HepG2 (cell line): Measurements from ENCODE around the gene BCAR3. TPM values are rescaled to one million over a fixed set of nuclear protein-coding genes. Genes with fewer than 3 reads are reported as not detected.
A peak's percentile ranks its signal among the peaks of the same experiment; 100 is the strongest.

Experiments used
- ATAC-seq: fragments of 200-7000 bp; cut with Tn5 transposase; 3 replicates; pipeline ENCODE4 v1.9.1; 2020; ENCODE audit warnings: mild to moderate bottlenecking, moderate library complexity
- BruUV-seq: library from RNA; stranded (reverse); fragments of 400-500 nt; replicated peaks from 2 replicates; lab custom pipeline; 2021; lab: Mats Ljungman, UMichigan
- CTCF ChIA-PET: fragments of 300-600 bp; formaldehyde crosslinking; extraction: SDS; loops from one replicate; lab custom pipeline; 2021; ENCODE audit warnings: low total read pairs, inconsistent platforms, low intra/inter-chr PET ratio; lab: Yijun Ruan, JAX
- POLR2A ChIA-PET: fragments of 350-600 bp; sonication (Branson Sonifier 250); formaldehyde crosslinking; loops from one replicate; lab custom pipeline; 2020; ENCODE audit warnings: antibody characterized with exemption, inconsistent platforms; lab: Yijun Ruan, JAX
- DNase-seq: peaks from one replicate; pipeline ENCODE4 v3.0.0-alpha.2; 2015; ENCODE audit warnings: low spot score
- FAIRE-seq: peaks from 3 replicates; lab custom pipeline; 2011; peaks lifted over from hg19 to GRCh38; lab: Jason Lieb, UNC
- H2AFZ ChIP-seq: one replicate; pipeline ENCODE4 v1.6.1; 2011; ENCODE audit warnings: low read length, inconsistent platforms
- H3K27ac ChIP-seq: fragments of 300-600 bp; 3 replicates; pipeline ENCODE4 v1.8.0; 2011; ENCODE audit warnings: mixed run types, mild to moderate bottlenecking, mixed read lengths, low read length, inconsistent platforms; ENCODE audit not compliant: insufficient read depth; ENCODE audit errors: extremely low read length
- H3K27me3 ChIP-seq, 2 experiments: fragments of 200-600 bp in 1 of 2; 2 replicates in 1 of 2; 3 replicates in 1 of 2; pipeline versions ENCODE4 v1.6.0 to v1.8.0; 2011; ENCODE audit warnings: low read length in 2 of 2, mild to moderate bottlenecking in 2 of 2, moderate library complexity in 2 of 2, inconsistent platforms in 1 of 2; ENCODE audit not compliant: insufficient read depth in 2 of 2, control insufficient read depth in 1 of 2
- H3K36me3 ChIP-seq, 2 experiments: fragments of 200-600 bp in 1 of 2; replicated peaks in 1 of 2; 2 replicates in 1 of 2; 3 replicates in 1 of 2; pipeline versions ENCODE4 v1.5.1 to v1.8.0; 2011; ENCODE audit warnings: low read length in 2 of 2, inconsistent platforms in 1 of 2; ENCODE audit not compliant: insufficient read depth in 2 of 2, control insufficient read depth in 1 of 2
- H3K4me1 ChIP-seq: 2 replicates; pipeline ENCODE4 v1.5.1; 2012; ENCODE audit warnings: low read length, inconsistent platforms; ENCODE audit not compliant: insufficient read depth
- H3K4me2 ChIP-seq: 2 replicates; pipeline ENCODE4 v1.6.0; 2011; ENCODE audit warnings: low read depth, low read length, inconsistent platforms
- H3K4me3 ChIP-seq, 3 experiments: fragments of 200-600 bp in 1 of 3; sonication (generic), shearing (Covaris generic) in 1 of 3; replicated peaks in 1 of 3; 2 replicates each; pipeline ENCODE4 v1.5.1; 2011 to 2016; ENCODE audit warnings: low read length in 3 of 3, inconsistent platforms in 2 of 3, low read depth in 2 of 3, mild to moderate bottlenecking in 2 of 3, control low read depth in 1 of 3, mixed read lengths in 1 of 3; ENCODE audit not compliant: insufficient read depth in 1 of 3
- H3K79me2 ChIP-seq: one replicate; pipeline ENCODE4 v1.6.1; 2011; ENCODE audit warnings: low read length, inconsistent platforms; ENCODE audit not compliant: insufficient read depth
- H3K9ac ChIP-seq: 2 replicates; pipeline ENCODE4 v1.6.0; 2011; ENCODE audit warnings: mild to moderate bottlenecking, low read depth, low read length, inconsistent platforms; ENCODE audit not compliant: insufficient read depth
- H3K9me3 ChIP-seq: 2 replicates; pipeline ENCODE4 v1.5.1; 2012; ENCODE audit warnings: mild to moderate bottlenecking, low read length
- H4K20me1 ChIP-seq: 2 replicates; pipeline ENCODE4 v1.6.0; 2011; ENCODE audit warnings: inconsistent platforms, mild to moderate bottlenecking, low read length, moderate library complexity; ENCODE audit not compliant: insufficient read depth
- ATF7-NPFF ChIP-seq: sonication (generic); formaldehyde crosslinking; IDR thresholded peaks from 2 replicates; pipeline ENCODE4 v1.8.1; 2023; ENCODE audit warnings: mild to moderate bottlenecking, low read depth, missing genetic modification reagents, moderate library complexity
- FOXP4 ChIP-seq: sonication (generic); formaldehyde crosslinking; IDR thresholded peaks from 2 replicates; pipeline ENCODE4 v1.4.0; 2020; ENCODE audit warnings: missing genetic modification reagents
- HINFP ChIP-seq: sonication (generic); formaldehyde crosslinking; IDR thresholded peaks from 2 replicates; pipeline ENCODE4 v1.4.0; 2020; ENCODE audit warnings: low read depth, mild to moderate bottlenecking, missing genetic modification reagents
- MAZ ChIP-seq, 2 experiments: sonication (generic) in 1 of 2; formaldehyde crosslinking in 1 of 2; IDR thresholded peaks; 2 replicates each; pipeline versions ENCODE4 v1.5.0 to v1.6.1; 2012 to 2020; ENCODE audit warnings: low read depth in 2 of 2, mild to moderate bottlenecking in 2 of 2, borderline replicate concordance in 1 of 2, improper control_type of control experiment in 1 of 2, low read length in 1 of 2, missing genetic modification reagents in 1 of 2, moderate library complexity in 1 of 2
- MZF1 ChIP-seq: sonication (generic); formaldehyde crosslinking; IDR thresholded peaks from 2 replicates; pipeline ENCODE4 v1.8.1; 2023; ENCODE audit warnings: mild to moderate bottlenecking, missing genetic modification reagents, borderline replicate concordance
- NAIF1 ChIP-seq: sonication (generic); formaldehyde crosslinking; IDR thresholded peaks from 2 replicates; pipeline ENCODE4 v1.5.0; 2020; ENCODE audit warnings: mild to moderate bottlenecking, missing genetic modification reagents, borderline replicate concordance
- NRL ChIP-seq: sonication (generic); formaldehyde crosslinking; IDR thresholded peaks from 2 replicates; pipeline ENCODE4 v1.5.0; 2020; ENCODE audit warnings: missing genetic modification reagents, mild to moderate bottlenecking, moderate library complexity, borderline replicate concordance
- POGZ ChIP-seq: sonication (generic); formaldehyde crosslinking; IDR thresholded peaks from 2 replicates; pipeline ENCODE4 v1.4.0; 2020; ENCODE audit warnings: mild to moderate bottlenecking, missing genetic modification reagents
- RAD21 ChIP-seq: fragments of 450-650 bp; formaldehyde crosslinking; IDR thresholded peaks from 2 replicates; pipeline ENCODE4 v1.5.0; 2020; ENCODE audit warnings: mild to moderate bottlenecking
- REXO4 ChIP-seq: sonication (generic); formaldehyde crosslinking; IDR thresholded peaks from 2 replicates; pipeline ENCODE4 v1.8.0; 2022; ENCODE audit warnings: missing genetic modification reagents, mild to moderate bottlenecking, borderline replicate concordance
- ZNF234 ChIP-seq: sonication (generic); formaldehyde crosslinking; conservative IDR thresholded peaks from 2 replicates; pipeline ENCODE4 v1.5.1; 2020; ENCODE audit warnings: mild to moderate bottlenecking, missing genetic modification reagents
- ZNF275 ChIP-seq: sonication (generic); formaldehyde crosslinking; IDR thresholded peaks from 2 replicates; pipeline ENCODE4 v1.8.0; 2022; ENCODE audit warnings: missing genetic modification reagents, mild to moderate bottlenecking, inconsistent platforms, borderline replicate concordance
- ZNF547 ChIP-seq: sonication (generic); formaldehyde crosslinking; IDR thresholded peaks from 2 replicates; pipeline ENCODE4 v1.5.1; 2020; ENCODE audit warnings: mild to moderate bottlenecking, missing genetic modification reagents
- ZNF761 ChIP-seq: sonication (generic); formaldehyde crosslinking; conservative IDR thresholded peaks from 2 replicates; pipeline ENCODE4 v1.4.0; 2020; ENCODE audit warnings: mild to moderate bottlenecking, missing genetic modification reagents
- in situ Hi-C: cut with HindIII; loops from 2 replicates; pipeline ENCODE4 v1.10.0; 2017; ENCODE audit warnings: low pct_unique_long_range_greater_than_20kb; ENCODE audit not compliant: extremely low pct_ligation_motif_present
- intact Hi-C: fragments of 100-400 bp; cut with micrococcal nuclease; formaldehyde crosslinking; loops from one replicate; pipeline ENCODE4 v1.10.0; 2022; ENCODE audit not compliant: unreplicated experiment
- polyA plus RNA-seq, 8 experiments: library from polyadenylated mRNA; depleted of rRNA in 3 of 8; stranded (reverse) in 7 of 8; unstranded in 1 of 8; fragments of >200 nt; fragmentation: Illumina TruSeq in 4 of 8; extraction: Trizol in 4 of 8; gene quantifications; 2 replicates each; pipeline versions ENCODE4 v1.2.1 to v1.2.3, GENCODE V29; 2011 to 2016; ENCODE audit warnings: low read depth in 4 of 8, missing spikeins in 1 of 8, mixed read lengths in 1 of 8; ENCODE audit not compliant: insufficient read depth in 1 of 8
- total RNA-seq, 5 experiments: library from RNA; depleted of rRNA; stranded (reverse); fragments of >200 nt; fragmentation: Illumina TruSeq; extraction: Trizol; gene quantifications; 2 replicates each; pipeline ENCODE4 v1.2.3, GENCODE V29; 2016; ENCODE audit warnings: low read depth in 1 of 5

Gene BCAR3
- total and polyA plus RNA-seq, 2 of the 13 experiments (the other 11 are each of a cell fraction or from before 2014, with no cell fraction given) = 3.6 to 4.8 TPM

- TF ChIP-seq ZNF761 = no peak
- no peak for TF ChIP-seq NAIF1 (CRISPR knock-in tag)
- TF ChIP-seq NRL = no peak
- TF ChIP-seq ATF7-NPFF (CRISPR knock-in tag) = no peak
- no peak for TF ChIP-seq MZF1
- no peak for TF ChIP-seq ZNF234 (CRISPR knock-in tag)
- TF ChIP-seq MAZ (IDR thresholded peaks at IDR 0.05; ENCODE audit: borderline replicate concordance, low read depth, low read length) = no peak
- no peak for TF ChIP-seq MAZ (CRISPR knock-in tag; IDR thresholded peaks at IDR 0.05; ENCODE audit: low read depth)
Observed at GRCh38 chr1:93623875-93624274, 57.8 kb downstream of the BCAR3 start (continued).

GRCh38 chr1:93623436-93623835 is 58.2 kb downstream of the BCAR3 start:
- Histone ChIP-seq H3K36me3 (peaks cover 0 to 5% of the 10 kb centered on the region in 2 experiments; a peak in 1 of 5 replicates), H3K79me2 (peaks cover 11% of the 10 kb centered on the region), H3K4me3 (no peak overlapping the region), H3K27ac (no peak overlapping the region), H2AFZ (no peak overlapping the region), H3K4me2 (peak overlapping the region; percentile 22; the same call in 1 of the 2 replicates), H3K4me1 (peaks cover 71% of the 10 kb centered on the region), H3K27me3 (no peaks in the 10 kb centered on the region), H4K20me1 (no peaks in the 10 kb centered on the region), H3K9ac (no peak overlapping the region), H3K9me3 (no peaks in the 10 kb centered on the region)
- CTCF ChIA-PET = no interaction called here
- DNase-seq = no peak
- no peak for FAIRE-seq
- BruUV-seq = no TSS peak
- in situ Hi-C loops (no loop called here), intact Hi-C loops (no loop called here)
- ATAC-seq = no peak
- POLR2A ChIA-PET = interaction anchor here (1.6 to 1.8 kb wide), 2 partner anchors 31 to 222 kb away, joined by 4 to 9 read pairs; no protein-coding TSS in a partner anchor
- no peak for TF ChIP-seq RAD21
- TF ChIP-seq HINFP (CRISPR knock-in tag) = no peak
- no peak for TF ChIP-seq ZNF547
- no peak for TF ChIP-seq POGZ (CRISPR knock-in tag)
- no peak for TF ChIP-seq REXO4 (CRISPR knock-in tag)
- no peak for TF ChIP-seq ZNF275 (CRISPR knock-in tag)
- TF ChIP-seq FOXP4 = no peak
